Right forelimb (tissue), 1 donor: Measurements from ENCODE around the gene TGFB1.
A peak's percentile ranks its signal among the peaks of the same experiment; 100 is the strongest.

Source experiments
- DNase-seq: peaks from one replicate; pipeline ENCODE4 v3.0.0-alpha.2; 2018

Gene TGFB1

GRCh38 chr19:41339936-41340335 is 13.8 kb downstream of the TGFB1 start:
- no peak for DNase-seq

DNA sequence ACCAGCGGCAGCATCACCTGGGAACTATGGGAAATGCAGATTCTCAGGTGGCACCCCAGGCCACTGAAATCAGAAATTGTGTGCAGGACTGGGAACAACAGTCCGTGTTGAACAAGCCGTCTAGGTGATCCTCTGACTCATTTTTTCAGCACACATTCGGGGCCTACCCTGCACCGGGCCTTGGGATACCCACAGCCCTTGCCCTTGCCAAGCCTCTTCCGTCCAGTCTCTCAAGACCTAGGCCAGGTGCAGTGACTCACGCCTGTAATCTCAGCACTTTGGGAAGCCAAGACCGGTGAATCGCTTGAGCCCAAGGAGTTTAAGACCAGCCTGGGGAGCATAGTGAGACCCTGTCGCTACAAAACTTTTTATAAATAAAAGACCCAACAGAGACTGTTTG is 18.3 kb downstream of the TGFB1 start:
- no peak for DNase-seq

DNA sequence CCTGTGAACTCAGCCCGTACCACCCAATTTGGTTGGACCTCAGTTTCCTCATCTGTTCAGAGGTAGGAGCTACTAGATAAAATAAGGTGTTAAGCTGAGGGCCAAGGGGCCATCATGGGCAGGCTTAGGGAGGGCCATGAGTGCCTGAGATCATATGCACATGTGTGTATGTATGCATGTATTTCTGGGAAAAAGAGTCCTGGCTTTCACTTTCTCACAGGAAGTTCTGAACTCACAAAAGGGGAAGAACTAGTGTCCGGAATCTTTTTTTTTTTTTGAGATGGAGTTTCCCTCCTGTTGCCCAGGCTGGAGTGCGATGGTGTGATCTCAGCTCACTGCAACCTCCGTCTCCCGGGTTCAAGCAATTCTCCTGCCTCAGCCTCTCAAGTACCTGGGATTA is 18.9 kb downstream of the TGFB1 start:
- no peak for DNase-seq

- DNase-seq: no peak
Observed at GRCh38 chr19:41332468-41332867, 21.3 kb downstream of the TGFB1 start.

DNA sequence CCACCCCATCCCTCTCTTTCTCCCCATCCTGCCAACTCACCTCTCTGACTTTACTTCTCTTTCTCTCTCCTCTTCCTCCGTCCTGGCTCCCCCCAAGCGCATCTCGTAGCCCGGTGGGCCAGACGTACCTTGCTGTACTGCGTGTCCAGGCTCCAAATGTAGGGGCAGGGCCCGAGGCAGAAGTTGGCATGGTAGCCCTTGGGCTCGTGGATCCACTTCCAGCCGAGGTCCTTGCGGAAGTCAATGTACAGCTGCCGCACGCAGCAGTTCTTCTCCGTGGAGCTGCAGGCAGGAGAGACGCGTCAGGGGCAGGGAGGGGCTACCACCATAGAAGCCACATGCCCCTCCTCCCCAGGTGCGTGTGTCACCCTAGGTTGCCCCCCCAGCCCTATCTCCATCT is 21.7 kb downstream of the TGFB1 start:
- no peak for DNase-seq

DNA sequence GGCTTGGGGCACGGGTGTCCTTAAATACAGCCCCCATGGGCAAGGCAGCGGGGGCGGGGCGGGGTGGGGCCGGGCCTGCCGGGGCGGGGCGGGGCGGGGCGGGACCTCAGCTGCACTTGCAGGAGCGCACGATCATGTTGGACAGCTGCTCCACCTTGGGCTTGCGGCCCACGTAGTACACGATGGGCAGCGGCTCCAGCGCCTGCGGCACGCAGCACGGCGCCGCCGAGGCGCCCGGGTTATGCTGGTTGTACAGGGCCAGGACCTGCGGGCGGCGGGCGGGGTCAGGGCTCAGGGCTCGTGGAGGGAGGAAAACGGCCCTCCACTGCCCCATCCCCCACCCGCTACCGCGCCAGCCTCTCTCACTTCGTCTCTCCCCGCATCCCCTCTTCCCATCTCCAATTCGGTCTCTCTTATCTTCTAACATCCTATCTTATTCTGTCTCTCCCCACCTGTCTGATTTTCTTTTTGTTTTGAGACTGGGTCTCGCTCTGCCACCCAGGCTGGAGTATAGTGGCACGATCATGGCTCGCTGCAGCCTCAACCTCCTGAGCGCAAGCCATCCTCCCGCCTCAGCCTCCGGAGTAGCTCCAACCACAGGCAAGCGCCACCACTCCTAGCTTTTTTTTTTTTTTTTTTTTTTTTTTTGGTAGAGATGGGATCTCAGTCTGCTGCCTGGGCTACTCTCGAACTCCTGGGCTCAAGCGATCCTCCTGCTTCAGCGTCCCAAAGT is 22.6 kb downstream of the TGFB1 start:
- no peak for DNase-seq

GRCh38 chr19:41330481-41330880 is 23.2 kb downstream of the TGFB1 start:
- no peak for DNase-seq

DNA sequence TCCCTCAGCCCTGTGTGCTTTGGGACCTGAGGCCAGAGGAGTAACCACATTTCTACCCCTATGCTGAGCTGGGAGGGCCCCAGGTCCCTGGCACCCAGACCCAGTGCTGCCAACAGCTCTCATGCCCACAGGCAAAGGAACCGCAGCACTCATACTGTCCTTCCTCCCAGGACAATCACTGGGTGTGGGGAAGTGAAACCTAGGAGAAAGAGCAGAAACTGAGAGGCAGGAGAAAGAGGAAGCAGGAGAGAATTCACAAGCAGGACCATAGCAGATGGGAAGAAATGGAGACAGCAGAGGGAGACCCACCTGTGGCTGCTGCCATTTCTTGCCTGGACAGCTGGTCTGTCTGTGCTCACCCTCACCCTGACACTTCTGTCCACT is 24.9 kb downstream of the TGFB1 start:
- no peak for DNase-seq

- DNase-seq: no peak
Observed at GRCh38 chr19:41328157-41328841, 25.4 kb downstream of the TGFB1 start.

DNA sequence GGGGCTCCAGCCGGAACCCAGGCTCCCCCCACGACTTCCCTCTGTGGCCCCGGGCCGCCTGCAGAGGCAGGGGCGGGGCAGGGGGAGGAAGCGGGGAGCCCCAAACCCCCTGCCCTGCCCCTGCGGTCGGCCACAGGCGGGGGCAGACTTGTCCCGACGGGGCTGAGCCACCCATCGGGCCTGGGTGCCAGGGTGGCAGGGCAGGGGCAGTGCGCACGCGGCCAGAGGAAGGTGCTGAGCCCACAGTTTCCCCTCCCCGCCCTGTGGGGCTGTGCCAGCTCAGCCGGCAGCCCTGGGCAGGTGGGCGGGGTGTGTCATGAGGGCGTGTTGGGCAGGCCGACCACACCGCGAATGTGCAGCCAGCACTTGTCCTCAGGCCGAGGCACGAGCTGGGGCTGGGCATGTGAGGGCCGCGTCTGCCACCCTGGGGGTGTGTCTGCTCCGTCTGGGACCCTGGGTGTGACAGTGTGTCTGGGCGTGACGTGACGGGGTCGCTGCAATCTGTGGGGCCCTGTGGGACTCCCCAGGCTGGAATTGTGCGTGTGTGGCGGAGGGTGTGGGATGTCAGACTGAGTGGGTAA is 26.1 kb downstream of the TGFB1 start:
- peak; percentile 80 for DNase-seq

- no peak for DNase-seq
Observed at GRCh38 chr19:41327076-41327575, 26.6 kb downstream of the TGFB1 start.

DNA sequence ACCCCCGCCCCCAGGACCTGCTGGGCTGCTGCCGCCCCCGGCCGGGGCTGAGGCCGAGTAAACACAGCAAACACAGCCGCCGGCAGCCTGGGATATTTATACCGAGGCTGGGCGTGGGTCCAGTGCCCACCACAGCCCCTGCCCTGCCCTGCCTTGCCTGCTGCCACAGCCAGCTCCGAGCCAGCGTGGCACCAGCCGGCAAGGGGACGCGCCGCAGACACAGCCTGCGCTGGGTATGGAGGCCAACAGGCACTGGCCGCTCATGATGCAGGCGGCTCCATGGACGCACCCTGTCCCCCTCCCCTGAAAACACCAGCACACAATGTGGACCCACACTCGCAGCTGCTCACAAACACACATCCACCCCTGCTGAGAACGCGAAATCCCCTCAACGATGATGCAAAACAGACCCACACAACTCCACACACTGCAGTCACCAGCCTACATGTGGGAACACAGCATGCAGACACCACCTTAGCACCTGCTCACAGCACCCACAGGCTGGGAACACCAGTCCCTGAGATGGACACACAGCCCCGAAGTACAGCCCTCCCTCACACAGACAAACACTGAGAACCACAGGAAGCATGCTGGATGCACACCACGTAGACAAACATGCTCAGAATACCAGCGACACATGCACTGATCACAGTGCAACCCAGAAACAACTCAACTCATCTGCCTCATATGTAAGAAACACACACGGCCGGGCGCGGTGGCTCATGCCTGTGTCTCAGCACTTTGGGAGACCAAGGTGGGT is 27.6 kb downstream of the TGFB1 start:
- peak; percentile 75 for DNase-seq

DNA sequence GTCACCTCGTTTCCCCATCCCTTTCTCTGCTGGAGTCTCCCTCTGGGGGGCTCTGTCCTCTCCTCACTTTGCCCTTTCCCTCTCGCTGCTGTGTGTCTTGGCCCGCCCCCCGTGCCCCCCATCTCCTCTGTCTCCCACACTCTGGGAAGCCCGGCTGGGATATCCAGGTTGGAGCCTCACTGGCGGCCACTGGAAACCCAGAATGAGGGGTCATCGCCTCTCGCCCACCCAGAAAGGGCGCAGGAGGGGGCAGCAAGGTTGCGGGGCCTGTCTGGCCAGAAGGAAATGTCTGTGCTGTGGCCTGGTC is 28.1 kb downstream of the TGFB1 start:
- DNase-seq: no peak

- peak; percentile 77 for DNase-seq
Observed at GRCh38 chr19:41324921-41325639, 28.6 kb downstream of the TGFB1 start.

DNA sequence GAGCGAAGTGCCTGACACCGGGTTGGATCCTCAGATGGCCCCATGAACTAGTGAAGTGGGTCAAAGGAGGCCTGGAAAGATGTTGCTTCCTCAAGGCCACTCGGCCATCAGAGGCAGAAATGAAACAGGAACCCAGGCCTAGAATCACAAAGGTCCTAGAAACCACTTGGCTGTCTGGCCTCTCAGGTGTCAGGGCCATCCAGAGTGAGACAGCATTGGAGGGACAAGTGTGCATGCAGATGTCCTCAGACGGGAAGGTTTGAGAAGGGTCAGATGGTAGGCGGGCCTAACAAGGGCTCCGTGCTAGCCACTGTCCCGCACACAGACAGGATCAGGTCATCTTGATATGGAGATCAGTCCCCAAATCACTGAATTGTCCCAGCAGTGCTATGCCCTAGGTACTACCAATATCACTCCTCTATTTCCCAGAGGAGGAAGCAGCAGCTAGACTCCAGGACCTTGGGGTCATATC is 29.5 kb downstream of the TGFB1 start:
- DNase-seq: no peak

DNA sequence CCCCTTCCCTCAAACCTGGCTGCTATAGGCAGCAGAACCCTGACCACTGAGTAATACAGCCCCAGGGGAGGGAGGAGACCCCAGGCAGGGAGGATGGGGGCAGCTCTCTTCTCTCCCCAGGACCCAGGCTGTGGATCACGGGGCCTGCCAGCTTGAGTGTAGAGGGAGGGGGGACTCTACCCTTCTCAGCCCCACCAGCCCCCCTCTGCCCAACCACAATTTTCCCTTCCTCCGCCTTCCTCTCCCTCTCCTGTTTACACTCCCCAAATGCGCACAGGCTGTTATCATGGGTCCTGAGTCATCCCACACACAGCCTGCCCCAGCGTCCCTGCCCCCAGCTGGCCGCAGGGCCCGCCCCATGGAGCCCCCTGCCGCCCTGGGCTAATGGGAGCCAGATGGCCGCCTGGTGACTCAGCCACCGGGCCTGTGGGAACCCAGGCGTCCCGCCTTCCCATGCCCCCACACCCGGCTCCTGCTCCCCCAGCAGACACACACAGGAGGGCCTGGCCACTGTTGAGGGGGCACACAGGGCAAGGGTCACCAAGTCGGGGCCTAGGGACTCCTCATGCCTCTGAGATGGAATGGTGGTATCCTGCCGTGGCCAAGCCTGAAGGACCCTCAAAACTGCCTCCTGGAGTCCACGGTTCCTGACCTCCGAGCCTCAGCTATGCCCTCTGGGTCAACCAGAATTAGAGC is 30.1 kb downstream of the TGFB1 start:
- no peak for DNase-seq

- no peak for DNase-seq
Observed at GRCh38 chr19:41323023-41323422, 30.7 kb downstream of the TGFB1 start.

- no peak for DNase-seq
Observed at GRCh38 chr19:41322451-41322850, 31.3 kb downstream of the TGFB1 start.

GRCh38 chr19:41321600-41322270 is 32.0 kb downstream of the TGFB1 start:
- DNase-seq: no peak

DNA sequence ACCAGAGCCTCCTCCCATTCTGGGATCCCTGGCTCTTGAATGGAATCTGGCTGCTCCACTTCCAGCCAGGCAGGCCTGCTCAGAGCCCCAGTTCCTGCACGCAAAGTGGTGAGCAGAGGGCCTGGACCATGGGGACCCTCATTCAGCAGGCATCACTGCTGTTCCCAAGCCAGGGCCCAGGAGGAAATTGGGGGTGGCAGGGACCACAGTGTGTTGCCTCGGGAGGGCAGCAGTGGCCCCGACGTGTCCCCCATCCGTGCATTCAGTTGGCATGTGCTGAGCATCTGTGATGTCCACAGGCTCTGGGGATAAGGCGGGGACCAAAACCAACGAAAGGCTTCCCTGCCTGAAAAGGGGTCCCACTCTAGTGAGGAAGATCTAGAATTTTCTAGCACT is 32.5 kb downstream of the TGFB1 start:
- DNase-seq: no peak

GRCh38 chr19:41320568-41320967 is 33.2 kb downstream of the TGFB1 start:
- no peak for DNase-seq

- no peak for DNase-seq
Observed at GRCh38 chr19:41320185-41320518, 33.6 kb downstream of the TGFB1 start.
